HFF-Myc (cell line): ENCODE data around the gene MFSD1.

ENCODE experiments used
- DNase-seq: peaks from one replicate; pipeline ENCODE4 v3.0.0-alpha.2; 2011; ENCODE audit warnings: low read depth; ENCODE audit errors: extremely low read depth
- H3K4me3 ChIP-seq: replicated peaks from 2 replicates; pipeline ENCODE4 v1.5.1; 2011; ENCODE audit warnings: low read depth, mild to moderate bottlenecking, control low read depth, low read length
- CTCF ChIP-seq: IDR thresholded peaks from 2 replicates; pipeline ENCODE4 v1.5.1; 2012; ENCODE audit warnings: mild to moderate bottlenecking, low read depth, low read length, control low read depth; ENCODE audit errors: missing control alignments

The MFSD1 gene

GRCh38 chr3:158808697-158809096 is 6.8 kb downstream of the MFSD1 start:
- no peak overlapping the region for H3K4me3 ChIP-seq
- no peak for TF ChIP-seq CTCF
- peak; percentile 36 for DNase-seq

GRCh38 chr3:158809642-158810041 is 7.8 kb downstream of the MFSD1 start:
- TF ChIP-seq CTCF: no peak
- DNase-seq: no peak
- H3K4me3 ChIP-seq: no peak overlapping the region

- no peak overlapping the region for H3K4me3 ChIP-seq
- no peak for DNase-seq
- no peak for TF ChIP-seq CTCF
Observed at GRCh38 chr3:158810823-158811724, 9.2 kb downstream of the MFSD1 start.

- TF ChIP-seq CTCF: no peak
- H3K4me3 ChIP-seq: no peak overlapping the region
- no peak for DNase-seq
Observed at GRCh38 chr3:158819282-158819681, 17.4 kb downstream of the MFSD1 start.

GRCh38 chr3:158820521-158820920 is 18.7 kb downstream of the MFSD1 start:
- no peak for TF ChIP-seq CTCF

GRCh38 chr3:158821847-158822246 is 20.0 kb downstream of the MFSD1 start:
- no peak for DNase-seq
- TF ChIP-seq CTCF: no peak
- no peak overlapping the region for H3K4me3 ChIP-seq

More at GRCh38 chr3:158820521-158820920, 18.7 kb downstream of the MFSD1 start:
- no peak overlapping the region for H3K4me3 ChIP-seq
- no peak for DNase-seq
